HG03342 (cell line): ENCODE data around the gene MET.
"Not testable (repeated sequence)": the region's sequence is repeated elsewhere in the genome, so short reads cannot be mapped to it uniquely, and the experiment has no call there.

Experiments used
- ATAC-seq: cut with Tn5 transposase; IDR thresholded peaks from one replicate; pipeline ENCODE4 v1.9.1; 2021; ENCODE audit warnings: mild to moderate bottlenecking, moderate library complexity; ENCODE audit not compliant: unreplicated experiment

Gene MET

DNA sequence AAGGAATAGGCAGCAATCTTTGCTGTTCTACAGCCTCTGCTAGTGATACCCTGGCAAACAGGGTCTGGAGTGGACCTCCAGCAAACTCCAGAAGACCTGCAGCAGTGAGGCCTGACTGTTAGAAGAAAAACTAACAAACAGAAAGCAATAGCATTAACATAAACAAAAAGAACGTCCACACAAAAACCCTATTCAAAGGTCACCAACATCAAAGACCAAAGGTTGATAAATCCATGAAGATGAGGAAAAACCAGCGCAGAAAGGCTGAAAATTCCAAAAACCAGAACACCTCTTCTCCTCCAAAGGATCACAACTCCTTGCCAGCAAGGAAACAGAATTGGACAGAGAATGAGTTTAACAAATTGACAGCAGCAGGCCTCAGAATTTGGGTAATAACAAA, 71.8 kb downstream of the MET start:
- not testable (repeated sequence) for ATAC-seq

DNA sequence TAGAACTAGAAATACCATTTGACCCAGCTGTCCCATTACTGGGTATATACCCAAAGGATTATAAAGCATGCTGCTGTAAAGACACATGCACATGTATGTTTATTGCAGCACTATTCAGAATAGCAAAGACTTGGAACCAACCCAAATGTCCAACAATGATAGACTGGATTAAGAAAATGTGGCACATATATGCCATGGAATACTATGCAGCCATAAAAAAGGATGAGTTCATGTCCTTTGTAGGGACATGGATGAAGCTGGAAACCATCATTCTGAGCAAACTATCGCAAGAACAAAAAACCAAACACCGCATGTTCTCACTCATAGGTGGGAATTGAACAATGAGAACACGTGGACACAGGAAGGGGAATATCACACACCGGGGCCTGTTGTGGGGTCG, 74.4 kb downstream of the MET start:
- not testable (repeated sequence) for ATAC-seq

DNA sequence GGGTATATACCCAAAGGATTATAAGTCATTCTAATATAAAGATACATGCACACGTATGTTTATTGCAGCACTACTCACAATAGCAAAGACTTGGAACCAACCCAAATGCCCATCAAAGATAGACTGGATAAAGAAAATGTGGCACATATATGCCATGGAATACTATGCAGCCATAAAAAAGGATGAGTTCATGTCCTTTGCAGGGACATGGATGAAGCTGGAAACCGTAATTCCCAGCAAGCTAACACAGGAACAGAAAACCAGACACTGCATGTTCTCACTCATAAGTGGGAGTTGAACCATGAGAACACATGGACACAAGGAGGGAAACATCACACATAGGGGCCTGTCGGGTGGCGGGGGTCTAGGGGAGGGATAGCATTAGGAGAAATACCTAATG, 79.1 kb downstream of the MET start:
- not testable (repeated sequence) for ATAC-seq

DNA sequence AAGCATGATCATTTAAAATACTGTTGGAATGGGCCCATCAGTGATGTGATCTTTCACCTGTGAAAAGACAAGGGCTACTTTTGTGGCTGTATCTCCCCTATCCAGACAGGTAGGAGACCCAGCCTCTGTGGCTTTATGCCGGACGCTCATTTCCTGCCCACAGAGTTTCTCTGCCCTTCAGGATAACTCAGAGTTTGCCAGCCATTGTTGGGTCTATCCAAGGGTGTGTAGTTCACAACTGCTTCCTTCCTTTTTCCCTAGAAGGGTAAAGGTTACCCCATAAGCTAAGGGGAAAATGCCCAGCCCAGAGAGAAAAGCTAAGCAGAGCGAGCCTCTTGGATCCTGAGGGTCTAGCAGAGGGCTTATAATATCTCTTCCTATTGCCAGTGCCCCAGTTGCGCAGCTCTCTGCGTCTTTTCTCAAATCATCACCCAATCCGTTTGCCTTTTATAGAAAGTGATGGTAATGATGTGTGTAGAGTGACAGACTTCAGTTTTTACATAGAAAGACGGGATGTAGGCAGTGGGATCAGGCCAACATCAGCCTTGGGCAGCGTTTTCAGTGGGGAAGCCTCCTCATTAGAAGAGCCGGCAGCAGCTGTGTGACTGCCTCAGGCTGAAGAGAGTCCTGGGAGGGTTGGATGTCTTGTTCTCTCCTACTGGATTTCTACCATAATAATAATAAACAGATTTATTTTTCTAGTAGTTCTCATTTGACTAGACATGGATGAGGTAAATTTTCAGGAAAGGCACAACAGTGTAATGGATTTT, 80.5 kb downstream of the MET start:
- no peak for ATAC-seq

DNA sequence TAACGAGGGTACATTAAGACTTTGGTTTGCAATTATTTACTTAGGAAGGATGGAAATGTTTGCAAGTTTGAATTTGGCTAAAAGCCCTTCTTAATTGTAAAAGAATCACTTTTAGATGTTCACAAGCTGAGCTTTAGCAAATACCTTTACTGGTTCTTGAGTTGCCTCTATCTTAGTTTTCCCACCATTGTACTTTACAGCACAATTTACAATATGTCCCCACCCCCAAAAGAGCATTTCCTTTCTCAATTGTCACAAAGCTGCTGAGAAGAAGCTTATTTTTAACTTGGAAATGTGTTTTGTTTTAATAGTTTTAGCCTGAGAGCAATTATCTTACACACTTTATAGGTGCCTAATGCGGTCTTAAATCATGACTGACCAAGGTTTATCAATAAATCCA, 81.1 kb downstream of the MET start:
- no peak for ATAC-seq

DNA sequence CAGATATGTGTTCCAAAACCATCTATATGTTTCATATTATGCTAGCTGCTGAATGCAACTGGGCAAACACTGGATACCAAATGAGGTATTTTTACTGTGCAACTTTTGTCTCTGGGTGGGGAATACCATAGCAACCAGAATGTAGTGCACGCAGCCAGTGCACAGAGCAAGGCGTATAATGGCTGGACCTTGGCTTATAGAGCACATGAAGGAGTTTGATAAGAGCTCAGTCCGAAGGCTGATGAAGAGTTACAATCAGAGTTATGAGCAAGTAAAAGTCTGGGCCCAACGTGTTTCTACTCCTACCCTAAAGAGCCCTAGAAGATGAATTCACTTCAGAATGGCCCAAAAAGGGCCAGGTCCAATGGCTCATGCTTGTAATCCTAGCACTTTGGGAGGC, 82.2 kb downstream of the MET start:
- ATAC-seq = no peak

DNA sequence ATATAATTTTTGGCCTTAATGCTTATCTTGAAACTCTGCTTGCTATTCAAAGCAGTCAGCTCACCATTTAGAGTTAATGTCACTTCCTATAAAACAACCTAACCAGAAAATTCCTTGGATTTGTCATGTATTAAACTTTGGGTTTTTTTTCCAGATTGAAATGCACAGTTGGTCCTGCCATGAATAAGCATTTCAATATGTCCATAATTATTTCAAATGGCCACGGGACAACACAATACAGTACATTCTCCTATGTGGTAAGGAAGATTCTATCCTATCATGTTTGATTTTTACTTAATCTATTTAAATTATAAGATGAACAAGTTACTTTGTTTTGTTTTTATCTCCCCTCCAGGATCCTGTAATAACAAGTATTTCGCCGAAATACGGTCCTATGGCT, 85.3 kb downstream of the MET start:
- ATAC-seq = no peak

DNA sequence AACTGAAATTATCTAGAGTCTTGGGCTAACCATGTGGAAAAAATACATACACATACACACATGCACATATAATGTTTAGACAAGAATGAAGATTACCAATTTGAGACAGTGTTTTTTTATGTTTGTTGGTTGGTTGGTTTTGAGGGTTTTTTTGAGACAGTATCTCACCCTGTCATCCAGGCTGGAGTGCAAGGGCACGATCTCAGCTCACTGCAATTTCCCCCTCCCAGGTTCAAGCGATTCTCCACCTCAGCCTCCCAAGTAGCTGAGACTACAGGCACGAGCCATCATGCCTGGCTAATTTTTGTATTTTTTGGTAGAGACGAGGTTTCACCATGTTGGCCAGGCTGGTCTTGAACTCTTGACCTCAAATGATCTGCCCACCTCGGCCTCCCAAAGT, 87.6 kb downstream of the MET start:
- ATAC-seq = not testable (repeated sequence)

DNA sequence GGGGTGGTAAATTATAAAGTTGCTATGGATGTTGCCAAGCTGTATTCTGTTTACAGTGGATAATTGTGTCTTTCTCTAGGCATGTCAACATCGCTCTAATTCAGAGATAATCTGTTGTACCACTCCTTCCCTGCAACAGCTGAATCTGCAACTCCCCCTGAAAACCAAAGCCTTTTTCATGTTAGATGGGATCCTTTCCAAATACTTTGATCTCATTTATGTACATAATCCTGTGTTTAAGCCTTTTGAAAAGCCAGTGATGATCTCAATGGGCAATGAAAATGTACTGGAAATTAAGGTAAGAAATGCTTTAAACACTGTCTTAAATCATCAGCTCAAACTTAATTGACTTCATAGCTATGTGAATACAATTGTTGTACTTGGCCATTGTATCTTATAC, 91.0 kb downstream of the MET start:
- ATAC-seq = no peak

DNA sequence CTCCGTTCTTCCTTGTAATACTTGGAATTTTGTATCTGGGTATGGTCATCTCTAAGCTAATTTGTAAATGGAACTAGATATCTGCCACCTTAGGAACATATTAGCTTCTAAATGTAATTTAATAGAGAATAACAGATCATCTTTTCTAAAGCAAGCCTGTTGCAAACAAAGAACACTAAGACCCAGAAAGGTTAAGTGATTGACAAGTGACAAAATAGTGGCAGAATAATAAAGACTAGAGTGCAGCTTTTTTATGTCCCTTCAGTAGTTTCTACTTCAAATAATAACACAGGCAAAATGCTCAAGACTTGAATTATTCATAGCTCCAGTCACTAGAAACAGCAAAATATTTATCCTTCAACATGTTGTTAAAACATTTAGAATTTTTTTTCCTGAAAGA, 91.7 kb downstream of the MET start:
- no peak for ATAC-seq

DNA sequence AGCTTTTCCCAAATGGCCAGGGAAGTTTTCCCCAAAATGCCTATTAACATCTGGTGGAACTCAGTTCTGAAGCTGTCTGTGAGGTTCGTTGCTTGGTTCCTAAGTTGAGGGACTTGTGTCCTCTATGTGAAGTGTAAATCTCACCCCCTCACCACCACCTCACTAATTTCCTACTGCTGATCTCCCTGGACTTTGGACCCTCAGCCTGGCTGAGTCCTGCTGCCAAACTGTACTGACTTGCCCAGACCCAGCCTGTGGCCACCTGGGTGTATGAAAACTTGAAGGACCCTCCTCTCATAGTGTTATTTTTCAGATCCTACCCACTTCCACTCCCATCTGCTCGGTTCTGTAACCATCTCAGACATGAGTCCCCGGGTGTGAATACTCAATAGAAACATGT, 94.9 kb downstream of the MET start:
- ATAC-seq = no peak

DNA sequence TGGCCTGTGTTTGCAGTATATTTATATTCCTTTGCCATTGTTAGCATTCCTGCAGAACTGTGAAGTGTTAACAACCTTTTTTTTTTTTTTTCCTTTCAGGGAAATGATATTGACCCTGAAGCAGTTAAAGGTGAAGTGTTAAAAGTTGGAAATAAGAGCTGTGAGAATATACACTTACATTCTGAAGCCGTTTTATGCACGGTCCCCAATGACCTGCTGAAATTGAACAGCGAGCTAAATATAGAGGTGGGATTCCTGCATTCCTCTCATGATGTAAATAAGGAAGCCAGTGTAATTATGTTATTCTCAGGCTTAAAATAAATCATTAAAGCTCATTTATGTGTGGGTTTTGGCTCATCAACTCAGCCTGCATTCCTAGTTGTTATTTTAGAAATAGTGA, 97.5 kb downstream of the MET start:
- ATAC-seq = no peak

DNA sequence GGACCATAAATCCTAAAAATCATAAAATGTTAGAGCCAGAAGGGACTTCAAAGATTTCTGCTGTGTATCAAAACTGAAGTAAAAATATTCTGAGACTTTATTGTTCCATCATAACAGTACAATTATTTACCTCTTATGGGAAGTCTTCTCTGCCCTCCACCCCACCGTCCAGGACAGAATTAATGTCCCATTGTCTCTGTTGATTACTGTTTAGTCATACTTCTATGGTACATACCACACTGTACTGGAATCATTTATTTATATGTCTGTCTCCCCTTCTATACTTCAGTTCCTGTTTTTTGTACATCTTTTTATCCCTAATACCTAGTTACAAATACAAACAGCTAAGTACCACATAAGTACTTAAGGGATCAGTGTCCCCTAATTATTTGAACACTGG, 98.9 kb downstream of the MET start:
- ATAC-seq = no peak

DNA sequence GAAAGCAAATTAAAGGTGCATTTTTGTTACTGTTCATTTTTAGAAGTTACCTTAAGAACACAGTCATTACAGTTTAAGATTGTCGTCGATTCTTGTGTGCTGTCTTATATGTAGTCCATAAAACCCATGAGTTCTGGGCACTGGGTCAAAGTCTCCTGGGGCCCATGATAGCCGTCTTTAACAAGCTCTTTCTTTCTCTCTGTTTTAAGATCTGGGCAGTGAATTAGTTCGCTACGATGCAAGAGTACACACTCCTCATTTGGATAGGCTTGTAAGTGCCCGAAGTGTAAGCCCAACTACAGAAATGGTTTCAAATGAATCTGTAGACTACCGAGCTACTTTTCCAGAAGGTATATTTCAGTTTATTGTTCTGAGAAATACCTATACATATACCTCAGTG, 99.6 kb downstream of the MET start:
- no peak for ATAC-seq

DNA sequence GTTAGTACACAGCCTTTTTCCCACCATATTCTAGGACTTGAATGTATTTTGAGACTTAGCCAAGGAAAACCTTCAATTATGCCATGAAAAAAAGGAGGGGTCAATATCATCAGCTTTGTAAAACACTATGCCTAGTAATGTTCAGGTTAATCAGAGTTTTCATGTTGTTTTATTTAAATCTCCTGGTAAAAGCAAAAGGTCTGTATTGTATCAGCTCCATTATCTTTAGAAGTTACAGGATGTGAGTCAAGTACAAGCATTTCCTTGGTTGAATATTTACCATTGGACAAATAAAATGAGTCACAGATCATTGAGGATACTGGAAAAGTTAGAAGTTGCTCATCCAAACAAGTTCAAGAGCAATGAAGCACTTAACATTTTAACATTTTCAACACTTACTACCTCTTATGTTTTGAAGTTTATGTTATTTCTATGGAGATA, 100.4 kb downstream of the MET start:
- no peak for ATAC-seq

DNA sequence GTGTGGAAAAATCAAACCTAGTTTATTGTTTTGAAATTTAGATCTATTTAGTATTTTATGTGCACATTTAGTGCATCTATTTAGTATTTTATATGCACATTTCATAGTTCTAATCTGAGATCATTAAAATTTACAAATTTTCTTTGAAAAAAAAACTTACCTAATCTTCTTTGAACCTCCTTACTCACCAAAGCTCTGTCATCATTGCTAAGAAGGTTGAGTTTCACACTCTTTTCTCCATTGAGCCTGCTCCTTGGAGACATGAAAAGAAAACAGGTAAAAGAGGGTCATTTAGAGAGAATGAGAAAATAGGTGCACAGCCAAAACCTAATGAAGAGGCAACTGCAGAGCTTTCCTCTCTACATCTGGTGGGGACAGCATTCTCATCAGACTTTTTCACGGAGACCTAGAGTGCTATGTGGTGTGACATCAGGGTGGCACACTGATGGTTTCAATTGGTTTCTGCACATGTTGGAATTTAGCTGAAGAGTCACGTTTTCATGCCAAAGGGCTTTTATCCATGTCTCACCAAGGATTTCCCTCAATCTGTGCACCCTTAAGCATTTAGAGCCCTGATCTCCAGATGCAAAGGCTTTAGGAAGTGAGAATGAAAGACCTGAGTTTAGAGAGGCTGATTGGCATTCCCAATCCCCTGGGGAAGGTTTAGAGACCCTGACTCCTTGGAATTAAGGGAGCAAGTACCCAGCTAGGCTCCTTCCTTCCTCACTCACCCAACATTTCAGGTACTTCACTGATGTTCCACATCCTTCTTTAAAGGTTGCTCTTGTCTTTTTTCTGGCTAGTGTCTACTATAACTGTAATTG, 101.1 kb downstream of the MET start:
- no peak for ATAC-seq

DNA sequence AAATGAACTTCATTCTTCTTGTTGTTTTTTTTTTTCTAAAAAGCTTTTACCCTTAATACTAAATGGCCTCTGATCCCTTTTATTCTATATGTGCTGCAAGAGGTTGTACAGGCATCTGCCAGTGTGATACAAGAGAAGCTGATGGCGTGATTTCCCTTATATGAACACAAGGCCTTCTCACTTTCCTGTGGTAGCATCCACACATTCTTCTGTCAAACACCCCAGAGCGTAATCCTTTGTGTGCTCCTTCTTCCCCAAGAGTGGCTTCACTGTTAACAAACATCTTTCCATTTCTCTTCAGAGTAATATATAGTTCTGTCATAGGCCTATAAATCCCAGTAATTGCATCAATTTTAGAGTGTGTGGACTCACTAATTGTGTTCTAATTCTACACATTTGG, 104.0 kb downstream of the MET start:
- no peak for ATAC-seq

DNA sequence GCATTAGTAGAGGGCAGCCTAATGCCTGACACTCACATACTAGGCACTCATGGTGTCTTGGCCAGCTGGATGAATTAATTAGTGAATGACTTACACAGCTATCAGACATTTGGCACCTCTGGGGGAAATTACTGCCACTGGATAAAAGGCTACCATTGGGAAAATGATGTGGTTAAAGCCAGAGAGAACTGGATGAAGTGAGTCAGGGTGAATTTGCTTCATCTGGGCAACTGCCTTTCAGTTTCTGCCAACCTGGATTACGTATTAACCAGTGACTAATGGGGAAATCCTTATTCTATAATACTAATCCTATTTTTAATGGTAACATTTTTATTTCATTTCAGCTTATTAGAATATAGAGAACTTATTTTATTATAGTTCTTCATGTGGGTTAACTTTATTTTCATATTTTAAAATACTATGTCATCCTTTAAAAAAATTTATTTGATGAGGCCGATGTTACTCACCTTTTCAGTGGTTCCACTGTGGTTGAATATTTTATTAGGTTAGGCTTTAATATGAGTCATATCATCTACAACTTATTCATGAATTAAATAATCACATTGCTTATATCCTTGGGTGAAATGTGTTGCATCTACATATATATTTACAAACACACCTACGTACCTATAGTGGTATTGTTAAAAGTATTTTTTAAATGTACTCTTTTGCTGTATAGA, 104.8 kb downstream of the MET start:
- peak; percentile 45 for ATAC-seq

DNA sequence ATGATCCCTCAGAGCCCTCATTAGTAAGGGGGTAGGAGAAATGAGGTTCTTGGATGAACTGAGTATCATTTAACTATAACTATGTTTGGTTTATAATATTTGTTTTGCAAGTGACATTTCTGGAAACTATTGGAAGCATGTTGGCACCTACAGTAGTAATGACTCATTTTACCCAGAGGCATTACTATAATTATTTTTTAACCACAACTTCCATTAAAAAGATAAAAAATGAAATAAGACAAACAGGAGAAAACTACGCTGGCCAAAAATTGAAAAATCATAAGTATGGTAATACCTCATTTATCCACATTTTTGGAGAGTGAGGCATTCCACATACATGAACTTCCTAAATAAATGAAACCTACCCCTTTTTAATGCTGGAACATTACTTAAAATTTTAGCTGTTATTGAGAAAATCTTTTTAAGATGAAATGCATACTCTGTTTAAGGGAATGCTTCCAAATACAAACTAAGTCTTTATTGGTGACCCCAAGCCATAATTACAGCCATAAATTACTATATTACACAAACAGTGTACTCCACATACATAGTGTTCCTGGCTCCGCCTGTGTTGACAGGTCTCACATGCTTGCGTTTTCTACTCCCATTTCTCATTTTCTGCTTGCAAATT, 105.8 kb downstream of the MET start:
- no peak for ATAC-seq

DNA sequence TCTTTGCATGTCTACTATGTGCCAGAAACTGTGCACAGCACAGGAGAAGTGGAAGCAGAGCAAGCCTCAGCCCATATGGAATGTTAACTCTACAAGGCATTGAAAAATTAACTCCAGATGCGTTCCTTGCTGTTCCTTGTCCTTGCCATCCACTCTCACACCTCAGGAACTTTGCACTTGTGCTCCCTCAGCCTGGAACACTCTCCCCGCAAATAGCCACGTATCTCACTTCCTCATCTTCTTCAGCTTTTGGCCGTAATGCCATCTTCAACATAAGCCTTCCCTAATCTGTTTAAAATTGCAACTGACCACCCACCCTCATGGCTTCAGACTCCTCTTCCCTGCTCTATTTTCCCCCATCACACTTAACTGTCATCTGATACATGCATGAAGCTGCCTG, 107.2 kb downstream of the MET start:
- no peak for ATAC-seq

DNA sequence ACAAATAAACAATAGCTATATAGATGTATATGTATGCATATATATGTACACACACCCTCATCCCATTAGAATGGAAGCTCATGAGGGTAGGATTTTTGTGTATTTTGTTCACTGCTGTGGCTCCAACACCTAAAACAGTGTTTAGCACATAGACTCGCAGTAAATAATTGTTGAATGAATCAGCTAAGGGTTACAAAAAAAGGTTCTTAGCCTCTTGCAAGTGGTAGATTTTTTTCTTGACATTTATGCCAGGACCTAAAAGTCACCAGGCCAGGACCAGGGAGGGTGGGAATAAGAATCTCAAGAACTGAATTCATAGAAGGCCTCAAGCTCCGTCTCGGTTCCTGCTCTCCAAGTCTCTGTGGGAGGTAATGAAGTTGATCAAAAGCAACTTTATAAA, 107.9 kb downstream of the MET start:
- ATAC-seq = no peak
